GM06990 (cell line): ENCODE results near the gene ACTG2.

ENCODE experiments used
- DNase-seq: peaks from one replicate; pipeline ENCODE4 v3.0.0-alpha.2; 2011; ENCODE audit not compliant: insufficient read length; ENCODE audit errors: extremely low read depth
- H3K27me3 ChIP-seq: replicated peaks from 2 replicates; pipeline ENCODE4 v1.6.0; 2011; ENCODE audit warnings: low read length; ENCODE audit not compliant: control insufficient read depth, insufficient read depth
- H3K36me3 ChIP-seq: 2 replicates; pipeline ENCODE4 v1.5.1; 2011; ENCODE audit warnings: low read length; ENCODE audit not compliant: control insufficient read depth, insufficient read depth
- H3K4me3 ChIP-seq: replicated peaks from 2 replicates; pipeline ENCODE4 v1.5.1; 2011; ENCODE audit warnings: low read depth, mild to moderate bottlenecking, control low read depth, low read length
- TF ChIP-seq, protein P1 (sequence below): IDR thresholded peaks from 2 replicates; pipeline ENCODE4 v1.5.1; 2011; ENCODE audit warnings: low read length, control low read depth, mild to moderate bottlenecking, inconsistent platforms; ENCODE audit not compliant: insufficient read depth, poor library complexity, severe bottlenecking

Gene ACTG2

DNA sequence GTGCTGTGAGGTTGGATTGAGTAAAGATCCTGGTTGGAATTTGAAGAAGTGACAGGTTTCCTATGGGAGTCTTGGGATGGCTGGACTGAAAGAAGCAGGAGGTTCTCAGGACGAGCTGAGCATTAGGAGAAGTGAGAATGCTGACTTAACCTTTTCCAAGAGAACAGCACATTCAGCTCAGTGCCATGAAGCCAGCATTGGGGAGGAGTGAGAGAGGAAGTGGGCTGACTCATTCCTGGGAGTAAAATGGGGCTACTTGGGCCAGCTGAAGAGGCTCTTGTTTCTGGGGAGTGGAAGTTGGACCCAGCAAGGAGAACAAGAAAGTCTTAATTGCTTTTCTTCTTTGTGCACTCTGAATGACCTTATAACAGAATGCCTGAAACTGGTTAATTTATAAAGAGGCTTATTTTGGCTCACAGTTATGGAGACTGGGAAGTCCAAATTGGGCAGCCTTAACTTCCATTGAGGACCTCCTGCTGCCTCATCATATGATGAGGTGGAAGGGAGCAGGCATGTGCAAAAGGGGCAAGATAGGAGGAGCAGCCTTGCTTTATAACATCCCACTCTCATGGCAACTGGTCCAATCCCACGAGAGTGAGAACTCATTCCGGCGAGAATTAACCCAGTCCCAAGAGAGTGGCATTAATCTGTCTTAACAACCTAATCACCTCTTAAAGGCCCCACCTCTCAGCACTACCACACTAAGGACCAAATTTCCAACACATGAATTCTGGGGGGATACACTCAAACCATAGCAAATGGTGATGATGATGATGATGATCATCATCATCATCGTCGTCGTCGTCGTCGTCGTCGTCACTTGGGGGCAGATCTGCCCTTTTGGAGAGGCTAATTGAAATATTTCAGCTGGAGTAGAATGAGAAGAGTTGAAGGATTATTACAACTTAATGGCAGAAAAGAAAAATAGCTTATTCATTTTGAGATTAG, 60.0 kb downstream of the ACTG2 start:
- peaks cover 27% of the 10 kb centered on the region for H3K36me3 ChIP-seq
- H3K4me3 ChIP-seq, result no peak overlapping the region
- TF ChIP-seq, protein P1, sequence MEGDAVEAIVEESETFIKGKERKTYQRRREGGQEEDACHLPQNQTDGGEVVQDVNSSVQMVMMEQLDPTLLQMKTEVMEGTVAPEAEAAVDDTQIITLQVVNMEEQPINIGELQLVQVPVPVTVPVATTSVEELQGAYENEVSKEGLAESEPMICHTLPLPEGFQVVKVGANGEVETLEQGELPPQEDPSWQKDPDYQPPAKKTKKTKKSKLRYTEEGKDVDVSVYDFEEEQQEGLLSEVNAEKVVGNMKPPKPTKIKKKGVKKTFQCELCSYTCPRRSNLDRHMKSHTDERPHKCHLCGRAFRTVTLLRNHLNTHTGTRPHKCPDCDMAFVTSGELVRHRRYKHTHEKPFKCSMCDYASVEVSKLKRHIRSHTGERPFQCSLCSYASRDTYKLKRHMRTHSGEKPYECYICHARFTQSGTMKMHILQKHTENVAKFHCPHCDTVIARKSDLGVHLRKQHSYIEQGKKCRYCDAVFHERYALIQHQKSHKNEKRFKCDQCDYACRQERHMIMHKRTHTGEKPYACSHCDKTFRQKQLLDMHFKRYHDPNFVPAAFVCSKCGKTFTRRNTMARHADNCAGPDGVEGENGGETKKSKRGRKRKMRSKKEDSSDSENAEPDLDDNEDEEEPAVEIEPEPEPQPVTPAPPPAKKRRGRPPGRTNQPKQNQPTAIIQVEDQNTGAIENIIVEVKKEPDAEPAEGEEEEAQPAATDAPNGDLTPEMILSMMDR, result no peak
- no peak for DNase-seq
- H3K27me3 ChIP-seq, result no peaks in the 10 kb centered on the region

DNA sequence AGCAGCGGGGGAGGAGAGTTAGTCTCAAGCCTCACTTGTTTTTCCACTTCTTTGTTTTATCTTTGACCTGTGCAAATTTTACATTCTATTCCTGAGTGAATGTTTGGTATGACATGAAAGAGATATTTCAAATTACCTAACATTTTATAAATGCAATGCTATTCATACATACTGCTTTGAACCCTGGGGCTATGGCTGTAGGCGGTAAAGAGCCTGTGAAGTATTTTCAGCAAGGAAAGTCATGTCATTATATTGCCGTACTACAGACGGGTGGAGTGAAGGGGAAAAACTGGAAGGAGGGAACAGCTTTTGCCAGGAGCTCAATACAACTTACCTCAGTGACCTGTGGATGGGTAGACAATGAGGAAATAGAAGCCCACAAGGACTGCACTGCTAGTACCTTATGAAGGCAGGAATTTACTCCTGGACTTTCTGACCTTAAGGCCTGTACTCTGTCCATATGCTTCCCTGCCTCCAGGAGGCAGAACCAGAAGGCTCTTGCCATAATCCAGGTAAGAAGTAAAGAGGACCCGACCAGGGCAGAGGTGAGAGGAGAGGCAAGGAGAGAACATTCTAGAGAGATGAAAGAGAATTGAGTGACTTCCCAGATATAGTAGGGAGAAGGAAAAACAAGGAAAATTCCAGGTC, 63.5 kb downstream of the ACTG2 start:
- DNase-seq, result no peak
- Histone ChIP-seq H3K4me3 (no peak overlapping the region), H3K27me3 (no peaks in the 10 kb centered on the region), H3K36me3 (peaks cover 22% of the 10 kb centered on the region)
- TF ChIP-seq, protein P1, result no peak

- TF ChIP-seq, protein P1, result no peak
- peaks cover 4% of the 10 kb centered on the region for H3K36me3 ChIP-seq
- no peaks in the 10 kb centered on the region for H3K27me3 ChIP-seq
- no peak overlapping the region for H3K4me3 ChIP-seq
- no peak for DNase-seq
These were observed 68.5 kb downstream of the ACTG2 start for GRCh38 chr2:73961274-73961673.

DNA sequence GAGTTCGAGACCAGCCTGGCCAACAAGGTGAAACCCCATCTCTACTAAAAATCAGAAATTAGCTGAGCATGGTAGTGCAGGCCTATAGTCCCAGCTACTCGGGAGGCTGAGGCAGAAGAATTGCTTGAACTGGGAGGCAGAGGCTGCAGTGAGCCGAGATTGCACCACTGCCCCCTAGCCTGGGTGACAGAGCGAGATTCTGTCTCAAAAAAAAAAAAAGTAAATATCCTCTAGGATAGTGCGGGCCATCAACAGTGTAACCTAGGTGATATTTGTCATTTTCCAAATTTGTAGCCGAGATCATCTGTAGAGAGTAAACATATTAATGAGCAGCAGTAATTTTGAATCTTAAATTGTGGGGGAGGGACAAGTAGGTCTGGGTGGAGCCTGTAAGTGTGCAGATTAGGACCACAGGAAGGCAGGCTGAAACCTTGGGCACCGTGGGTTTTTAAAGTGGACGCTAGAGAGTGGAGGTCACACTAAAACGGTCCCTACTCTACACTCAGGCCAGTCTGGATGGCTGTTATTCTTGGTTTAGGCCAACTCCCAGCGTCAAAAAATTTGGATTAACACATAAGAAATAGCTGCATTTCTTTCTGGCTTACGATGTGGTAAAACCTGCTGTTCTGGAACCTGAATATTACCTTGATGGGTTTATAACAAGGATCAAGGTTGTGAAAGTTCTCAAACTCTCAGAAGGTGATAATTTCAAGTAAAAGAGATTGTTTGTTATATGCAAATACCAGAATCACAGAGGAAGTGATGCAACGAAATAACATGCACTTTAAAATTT, 69.2 kb downstream of the ACTG2 start:
- H3K4me3 ChIP-seq, result no peak overlapping the region
- no peak for DNase-seq
- TF ChIP-seq, protein P1, result no peak
- H3K36me3 ChIP-seq, result peaks cover 4% of the 10 kb centered on the region
- no peaks in the 10 kb centered on the region for H3K27me3 ChIP-seq

DNA sequence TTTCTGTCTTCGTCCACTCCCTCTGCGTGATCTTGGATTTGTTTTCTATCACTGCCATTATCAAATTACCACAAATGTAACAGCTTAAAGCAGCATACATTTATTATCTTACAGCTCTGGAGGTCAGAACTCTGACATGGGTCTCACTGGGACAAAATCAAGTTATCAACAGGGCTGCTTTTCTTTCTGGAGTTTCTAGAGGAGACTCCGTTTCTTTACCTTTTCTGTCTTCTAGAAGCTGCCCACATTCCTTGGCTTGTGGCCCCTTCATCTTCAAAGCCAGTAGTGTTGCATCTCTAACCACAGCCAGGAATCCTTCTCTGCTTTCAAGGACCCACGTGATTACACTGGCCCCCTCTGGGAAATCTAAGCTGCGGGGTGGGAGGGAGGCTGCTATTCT, 70.0 kb downstream of the ACTG2 start:
- TF ChIP-seq, protein P1, result no peak

More for the DNA sequence above, 70.0 kb downstream of the ACTG2 start:
- peaks cover 4% of the 10 kb centered on the region for H3K36me3 ChIP-seq
- no peaks in the 10 kb centered on the region for H3K27me3 ChIP-seq
- no peak overlapping the region for H3K4me3 ChIP-seq
- no peak for DNase-seq
